Effector CD8-positive, alpha-beta T cell (primary cell): ENCODE data around the gene UBA5.

Experiments used
- DNase-seq: peaks from one replicate; lab custom pipeline; 2025; lab: John Stamatoyannopoulos, UW

UBA5 gene

GRCh38 chr3:132654190-132654589 is 5.9 kb upstream of the UBA5 start:
- DNase-seq, result no peak

GRCh38 chr3:132654721-132655120 is 5.4 kb upstream of the UBA5 start:
- DNase-seq, result no peak

GRCh38 chr3:132655471-132655870 is 4.7 kb upstream of the UBA5 start:
- DNase-seq, result no peak

GRCh38 chr3:132657869-132658747 is 2.0 kb upstream of the UBA5 start:
- DNase-seq, result no peak

GRCh38 chr3:132659000-132659364 is 1.1 kb upstream of the UBA5 start:
- DNase-seq, result no peak

GRCh38 chr3:132659365-132660051 is 621 bp upstream of the UBA5 start, which contains the start of gene ACAD11:
TSS of gene ACAD11 (minus strand) at chr3:132659809. CDS start at chr3:132659751, 58 bp downstream.
- DNase-seq, result peak; percentile 15

- DNase-seq, result no peak
These were observed 612 bp downstream of the UBA5 start for GRCh38 chr3:132660811-132661070.

GRCh38 chr3:132661101-132661500 is 972 bp downstream of the UBA5 start:
- DNase-seq, result no peak

GRCh38 chr3:132662212-132662611 is 2.1 kb downstream of the UBA5 start:
- DNase-seq, result no peak

GRCh38 chr3:132665230-132665745 is 5.2 kb downstream of the UBA5 start:
- DNase-seq, result no peak

GRCh38 chr3:132669256-132669777 is 9.2 kb downstream of the UBA5 start:
- DNase-seq, result no peak

- no peak for DNase-seq
These were observed 15.3 kb downstream of the UBA5 start for GRCh38 chr3:132675408-132675807.

GRCh38 chr3:132679911-132680310 is 19.8 kb downstream of the UBA5 start:
- DNase-seq, result no peak

GRCh38 chr3:132681421-132681820 is 21.3 kb downstream of the UBA5 start:
- DNase-seq, result no peak

GRCh38 chr3:132682201-132682600 is 22.1 kb downstream of the UBA5 start:
- no peak for DNase-seq

- DNase-seq, result no peak
These were observed 29.9 kb downstream of the UBA5 start for GRCh38 chr3:132690040-132690439.

- DNase-seq, result no peak
These were observed 34.9 kb downstream of the UBA5 start for GRCh38 chr3:132694991-132695390.

GRCh38 chr3:132695422-132695821 is 35.3 kb downstream of the UBA5 start:
- DNase-seq, result no peak

- DNase-seq, result no peak
These were observed 43.6 kb downstream of the UBA5 start for GRCh38 chr3:132703733-132704132.

GRCh38 chr3:132709761-132710160 is 49.6 kb downstream of the UBA5 start:
- no peak for DNase-seq

- DNase-seq, result no peak
These were observed 50.2 kb downstream of the UBA5 start for GRCh38 chr3:132710311-132710710.

GRCh38 chr3:132713977-132714727 is 54.0 kb downstream of the UBA5 start:
- DNase-seq, result no peak
